GM21528 (cell line): ENCODE data around the gene DDX25.
"Not testable (repeated sequence)": the region's sequence is repeated elsewhere in the genome, so short reads cannot be mapped to it uniquely, and the experiment has no call there.

Experiments used
- ATAC-seq: cut with Tn5 transposase; IDR thresholded peaks from one replicate; pipeline ENCODE4 v1.9.1; 2021; ENCODE audit warnings: mild to moderate bottlenecking, moderate library complexity; ENCODE audit not compliant: unreplicated experiment, low FRiP score

The DDX25 gene

DNA sequence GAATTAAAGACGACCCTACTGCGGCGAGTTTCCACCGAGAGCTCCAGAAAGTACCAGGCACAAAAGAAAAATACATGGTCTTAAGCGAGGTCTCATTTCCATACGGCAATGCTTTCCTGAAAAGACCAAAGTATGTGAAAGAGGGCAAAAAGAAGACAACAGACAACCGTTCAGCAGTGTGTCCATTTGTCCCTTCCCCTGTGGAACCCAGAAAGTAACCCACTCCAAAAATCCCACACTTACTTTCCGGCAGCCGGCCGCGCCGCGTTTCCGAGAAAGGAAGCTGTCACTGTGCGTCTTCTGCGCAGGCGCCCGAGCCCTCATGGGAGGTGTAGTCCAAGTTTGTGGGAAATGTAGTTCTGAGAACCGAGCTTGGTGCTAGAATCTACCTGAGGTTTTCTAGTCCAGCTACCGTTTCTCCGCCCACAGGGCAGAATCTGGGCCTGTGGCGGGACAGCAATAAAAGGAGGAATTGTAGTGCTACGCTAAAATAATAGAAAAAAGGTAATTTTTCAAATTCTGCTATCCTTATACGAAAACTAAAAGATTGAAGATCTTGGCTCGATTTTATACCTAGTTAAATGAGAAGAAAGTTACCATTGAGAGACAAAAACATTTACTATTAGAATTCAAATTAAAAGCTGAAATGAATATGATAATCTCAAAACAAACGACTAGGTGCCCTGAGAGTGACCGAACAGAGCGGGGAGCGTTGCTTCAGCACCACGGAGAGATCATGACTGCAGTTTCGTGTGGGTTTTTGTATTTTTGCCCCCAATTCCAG is 1.2 kb upstream of the DDX25 start, which contains the start of gene PUS3:
TSS of gene PUS3 (minus strand) at position 280 of the 784 bp plus-strand sequence. CDS start 6,922 bp downstream, outside the sequence.
- peak; percentile 98 for ATAC-seq

DNA sequence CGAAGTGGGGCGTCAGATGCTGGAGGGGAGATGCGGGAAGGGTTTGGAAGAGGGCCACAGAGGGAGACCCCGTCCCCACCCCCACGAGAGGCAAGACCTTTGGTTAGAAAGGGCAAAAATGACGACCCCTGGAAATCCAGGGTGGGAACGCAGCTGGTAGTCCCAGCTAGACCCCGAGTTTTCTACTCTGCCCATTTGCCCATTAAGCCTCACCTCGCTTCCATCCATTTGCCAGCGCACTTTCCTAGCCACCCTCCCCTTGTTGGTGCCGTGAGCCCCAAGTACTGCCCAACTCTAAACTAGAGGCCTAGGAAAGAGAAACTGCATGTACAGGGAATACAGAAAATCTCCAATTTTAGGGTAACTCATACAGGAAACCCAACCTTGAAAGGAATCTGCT is 370 bp downstream of the DDX25 start:
- ATAC-seq, result no peak

DNA sequence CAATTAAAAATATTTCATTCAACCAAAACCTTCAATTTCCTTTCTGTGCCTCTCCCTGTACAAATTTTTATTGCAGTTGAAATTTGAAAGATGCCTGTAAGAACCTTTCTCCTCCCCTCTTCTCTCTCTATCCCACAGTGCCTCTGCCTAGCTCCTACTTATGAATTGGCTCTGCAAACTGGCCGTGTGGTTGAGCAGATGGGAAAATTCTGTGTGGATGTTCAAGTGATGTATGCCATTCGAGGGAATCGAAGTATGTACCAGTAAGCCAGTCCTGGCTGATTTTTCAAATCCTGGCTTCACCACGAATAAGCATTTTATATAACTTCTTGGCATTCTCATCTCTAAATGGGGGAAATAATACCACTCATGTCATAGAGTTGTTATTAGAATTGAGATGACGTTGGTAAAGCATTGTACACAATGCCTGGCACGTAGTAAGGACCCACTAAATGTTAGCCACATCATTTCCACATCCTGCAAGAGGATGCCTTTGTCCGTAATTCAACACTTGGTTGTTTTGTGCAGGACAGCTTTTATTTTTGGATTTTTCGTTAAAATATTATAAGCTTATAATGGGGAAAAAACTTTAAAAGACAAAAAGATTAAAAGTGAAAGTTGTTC is 6.0 kb downstream of the DDX25 start:
- ATAC-seq, result no peak

DNA sequence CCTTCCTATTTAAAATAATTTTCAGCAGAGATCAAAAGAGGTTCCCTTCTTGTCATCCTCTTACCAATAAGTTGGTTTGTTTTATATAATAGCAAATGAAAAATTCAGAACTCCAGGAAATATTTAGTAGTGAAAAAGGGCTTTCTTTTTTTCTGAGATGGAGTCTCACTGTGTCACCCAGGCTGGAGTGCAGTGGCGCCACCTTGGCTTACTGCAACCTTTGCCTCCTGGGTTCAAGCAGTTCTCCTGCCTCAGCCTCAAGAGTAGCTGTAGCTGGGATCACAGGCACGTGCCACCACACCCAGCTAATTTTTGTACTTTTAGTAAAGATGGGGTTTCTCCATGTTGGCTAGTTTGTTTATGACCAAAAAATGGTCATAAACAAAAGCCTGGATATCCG is 10.3 kb downstream of the DDX25 start:
- ATAC-seq, result not testable (repeated sequence)

DNA sequence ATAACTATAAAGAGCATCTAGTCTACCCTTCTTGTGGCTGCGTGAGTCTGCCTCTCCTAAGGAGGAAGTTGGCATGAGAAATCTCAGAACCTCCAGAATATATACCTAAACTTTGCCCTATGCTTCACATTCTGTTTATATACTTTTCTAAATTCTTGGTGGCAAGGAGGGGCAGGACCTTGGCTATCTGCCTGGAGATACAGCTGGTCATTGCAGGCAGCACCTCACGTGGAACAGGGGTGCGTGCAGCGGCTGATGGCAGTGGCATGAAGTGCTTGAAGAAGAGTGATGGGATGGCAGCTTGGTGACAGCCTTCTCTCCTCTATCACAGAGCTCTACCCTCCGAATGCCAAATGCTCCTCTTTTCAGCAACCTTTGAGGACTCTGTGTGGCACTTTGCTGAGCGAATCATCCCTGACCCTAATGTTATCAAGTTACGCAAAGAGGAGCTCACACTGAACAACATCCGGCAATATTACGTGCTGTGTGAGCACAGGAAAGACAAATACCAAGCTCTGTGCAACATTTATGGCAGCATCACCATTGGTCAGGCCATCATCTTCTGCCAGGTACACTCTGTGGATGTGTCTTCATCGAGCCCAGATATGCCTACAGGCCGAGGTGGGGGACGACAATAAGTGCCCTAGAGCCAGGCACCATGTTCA is 12.5 kb downstream of the DDX25 start:
- no peak for ATAC-seq

DNA sequence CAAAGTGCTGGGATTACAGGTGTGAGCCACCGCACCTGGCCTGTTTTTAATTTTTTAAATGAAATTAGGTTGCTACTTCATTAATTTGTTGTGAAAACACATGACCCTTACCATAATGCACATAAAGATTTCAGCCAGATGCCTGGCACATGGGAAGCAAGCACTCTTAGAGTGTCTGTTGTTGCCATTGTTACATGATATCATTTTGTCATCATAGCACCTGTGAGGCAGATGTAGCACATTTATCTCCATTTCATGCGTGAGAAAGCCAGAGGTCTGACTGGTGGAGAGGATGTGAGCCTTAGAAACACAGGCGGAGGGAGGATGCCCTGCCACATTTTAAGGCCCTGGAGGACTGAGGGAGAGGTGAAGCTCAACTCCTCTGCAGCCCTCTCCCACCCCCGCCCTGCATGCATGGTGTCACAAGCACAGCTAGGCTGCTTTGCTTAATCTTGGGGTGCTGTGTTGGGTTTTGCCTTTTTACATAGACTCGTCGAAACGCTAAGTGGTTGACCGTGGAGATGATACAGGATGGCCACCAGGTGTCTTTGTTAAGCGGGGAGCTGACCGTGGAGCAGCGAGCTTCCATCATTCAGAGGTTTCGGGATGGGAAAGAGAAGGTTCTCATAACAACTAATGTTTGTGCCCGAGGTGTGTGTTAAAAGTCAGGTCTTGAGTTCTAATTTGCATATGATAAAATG is 14.0 kb downstream of the DDX25 start:
- no peak for ATAC-seq

DNA sequence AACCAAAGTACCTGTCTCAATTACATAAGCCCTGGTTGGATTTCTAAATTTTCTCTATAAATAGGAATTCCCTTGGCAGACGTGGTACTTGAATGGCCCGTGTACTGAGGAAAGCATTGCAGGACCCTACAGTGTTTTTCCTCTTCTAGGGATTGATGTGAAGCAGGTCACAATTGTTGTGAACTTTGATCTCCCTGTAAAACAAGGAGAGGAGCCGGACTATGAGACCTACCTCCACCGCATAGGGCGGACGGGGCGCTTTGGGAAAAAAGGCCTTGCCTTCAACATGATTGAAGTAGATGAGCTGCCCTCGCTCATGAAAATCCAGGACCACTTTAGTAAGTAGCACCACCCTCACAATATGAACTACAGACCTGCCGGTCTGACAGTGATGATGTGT is 16.7 kb downstream of the DDX25 start:
- no peak for ATAC-seq

DNA sequence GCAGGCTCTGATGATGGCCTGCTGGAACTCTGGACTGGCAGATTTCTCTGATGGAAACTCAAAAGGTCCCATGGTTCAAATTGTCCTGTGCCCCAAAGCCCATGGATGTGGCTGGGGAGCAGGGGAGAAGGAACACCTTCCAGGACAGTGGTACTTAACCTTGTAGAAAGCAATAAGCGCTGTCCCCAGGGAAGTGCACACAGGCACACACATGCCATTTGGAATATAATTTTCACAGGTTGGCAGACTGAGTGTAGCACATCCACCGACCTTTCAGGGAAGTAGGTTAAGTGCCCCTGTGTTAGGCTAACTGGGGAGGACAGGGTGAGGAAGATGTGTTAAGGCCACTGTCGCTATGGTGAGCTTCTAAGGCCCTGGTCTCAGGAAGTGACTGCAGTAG is 17.8 kb downstream of the DDX25 start:
- no peak for ATAC-seq

DNA sequence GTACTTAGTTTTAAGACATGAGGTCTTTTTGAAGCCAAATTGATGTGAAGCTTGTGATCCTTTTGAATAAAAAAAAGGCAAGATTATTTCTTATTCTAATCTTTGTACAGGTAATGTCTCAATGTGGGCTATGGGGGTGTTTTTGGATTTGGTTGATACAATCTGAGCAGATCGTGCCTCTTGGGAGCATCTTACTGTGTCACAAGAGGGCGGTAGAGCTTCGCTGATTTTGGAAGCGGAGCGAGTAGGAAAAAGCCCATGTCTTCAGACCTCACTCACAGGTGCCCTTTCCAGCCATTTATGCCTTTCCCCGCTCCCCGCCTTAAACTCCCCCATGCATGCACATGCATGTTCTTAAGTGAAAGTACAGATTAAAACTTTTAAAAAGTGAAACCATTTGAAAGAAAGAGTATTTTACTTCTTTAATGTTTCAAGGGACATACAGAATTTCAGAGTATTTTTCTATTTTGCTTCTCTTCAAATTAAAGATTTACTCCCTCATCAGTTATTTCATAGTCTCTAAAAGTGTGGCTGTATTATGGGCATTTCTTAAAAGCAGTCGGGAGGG is 18.8 kb downstream of the DDX25 start:
- peak; percentile 60 for ATAC-seq

DNA sequence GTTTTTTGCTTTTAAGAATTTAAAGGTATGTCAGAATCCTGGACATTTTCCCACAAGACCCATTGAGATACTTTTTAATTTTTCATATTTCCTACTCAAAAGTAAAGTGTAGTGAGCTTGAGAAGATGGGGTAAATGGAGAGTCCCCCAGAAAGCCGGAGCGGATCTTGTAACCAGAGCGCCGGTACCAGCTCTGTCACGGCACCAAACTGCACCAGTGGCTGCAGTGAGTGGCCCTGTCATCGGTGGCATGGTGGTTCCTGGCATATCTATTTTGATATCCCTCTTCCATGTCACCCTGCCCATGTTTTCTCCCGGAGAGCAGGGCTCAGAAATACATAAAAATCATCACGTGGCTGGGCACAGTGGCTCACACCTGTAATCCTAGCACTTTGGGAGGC is 19.3 kb downstream of the DDX25 start:
- ATAC-seq, result no peak

DNA sequence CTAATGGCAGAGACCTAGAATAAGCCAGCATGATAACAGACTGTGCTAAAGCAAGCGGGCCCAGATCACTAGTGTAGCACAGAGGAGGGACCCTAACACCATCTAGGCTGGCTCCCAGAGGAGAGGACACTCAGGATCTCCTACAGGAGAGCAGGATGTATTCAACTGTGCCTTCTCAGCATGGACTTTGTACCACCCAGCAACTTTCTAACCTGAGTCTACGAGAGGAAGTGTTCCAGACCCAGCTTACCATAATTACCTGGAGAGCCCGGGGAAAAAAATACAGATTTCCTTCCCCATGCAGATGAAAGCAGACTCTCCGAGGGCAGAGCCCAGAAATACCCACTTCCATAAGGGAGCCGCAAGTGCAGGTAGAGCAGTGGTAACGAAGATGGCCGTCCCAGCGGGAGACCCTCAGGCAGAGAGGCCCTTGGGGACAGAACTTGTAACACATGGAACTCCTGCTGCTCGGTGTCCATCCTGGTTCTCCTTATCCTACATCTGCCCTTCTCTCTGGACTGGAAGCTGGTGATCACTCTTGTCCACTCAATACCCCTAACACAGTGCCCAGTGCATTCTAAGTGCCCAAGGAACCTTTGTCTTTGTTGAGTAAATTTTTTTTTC is 20.2 kb downstream of the DDX25 start:
- no peak for ATAC-seq

DNA sequence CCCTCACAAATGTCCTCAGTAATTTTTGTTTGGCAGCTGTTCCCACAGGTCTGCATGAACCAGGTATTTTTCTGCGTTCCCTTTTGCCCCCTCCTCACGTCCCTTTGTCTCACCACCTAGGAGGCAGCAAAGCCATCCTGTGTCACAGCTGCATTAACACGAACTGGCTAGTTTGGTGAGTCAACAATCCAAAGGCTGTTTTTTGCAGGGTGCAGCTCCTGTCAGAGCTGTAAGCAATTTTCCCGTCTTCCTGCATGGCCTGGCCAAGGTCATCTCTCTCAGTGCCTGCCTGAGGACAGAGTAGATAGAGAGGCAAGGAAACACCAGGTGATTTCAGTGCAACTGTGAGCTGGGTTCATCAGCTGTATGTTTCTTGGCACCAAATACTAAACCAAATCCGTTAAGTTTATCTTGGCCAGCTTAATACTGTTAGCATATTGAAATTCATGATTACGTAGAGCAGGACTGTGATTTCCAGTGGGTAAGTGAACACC is 21.0 kb downstream of the DDX25 start:
- ATAC-seq, result no peak

DNA sequence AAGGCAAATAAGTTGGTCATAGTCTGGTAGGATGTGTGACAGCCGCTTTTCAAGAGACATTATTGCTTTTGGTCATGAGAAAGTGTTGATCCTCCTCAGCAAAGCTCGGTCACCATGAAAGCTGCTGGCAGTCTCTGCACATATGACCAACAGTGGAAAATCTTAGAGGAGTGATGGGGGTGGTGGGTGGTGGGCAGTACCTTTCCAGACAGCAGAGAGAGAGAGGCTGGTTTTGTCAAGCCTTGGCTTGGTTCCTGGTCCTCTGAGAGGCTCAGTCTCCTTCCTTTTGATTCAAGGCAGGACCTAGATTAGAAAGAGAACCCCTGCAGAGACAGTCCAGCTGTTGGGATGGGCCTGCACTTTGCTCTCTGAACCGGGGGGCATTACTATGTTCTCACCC is 21.5 kb downstream of the DDX25 start:
- no peak for ATAC-seq

DNA sequence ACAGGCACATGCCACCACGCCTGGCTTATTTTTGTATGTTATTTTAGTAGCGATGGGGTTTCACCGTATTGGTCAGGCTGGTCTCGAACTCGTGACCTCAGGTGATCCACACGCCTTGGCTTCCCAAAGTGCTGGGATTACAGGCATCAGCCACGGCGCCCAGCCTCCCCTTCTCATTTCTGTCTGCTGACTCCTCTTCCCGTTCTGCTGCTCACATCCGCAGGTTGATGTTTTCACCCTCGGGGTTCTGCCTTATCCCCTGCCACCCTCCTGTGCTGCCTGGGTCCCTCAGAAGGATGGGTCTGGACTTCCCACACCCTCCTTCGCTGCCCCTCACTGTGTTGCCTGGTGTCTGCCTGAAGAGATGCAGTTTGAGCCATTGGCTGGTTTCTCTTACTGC is 22.4 kb downstream of the DDX25 start:
- ATAC-seq, result no peak

DNA sequence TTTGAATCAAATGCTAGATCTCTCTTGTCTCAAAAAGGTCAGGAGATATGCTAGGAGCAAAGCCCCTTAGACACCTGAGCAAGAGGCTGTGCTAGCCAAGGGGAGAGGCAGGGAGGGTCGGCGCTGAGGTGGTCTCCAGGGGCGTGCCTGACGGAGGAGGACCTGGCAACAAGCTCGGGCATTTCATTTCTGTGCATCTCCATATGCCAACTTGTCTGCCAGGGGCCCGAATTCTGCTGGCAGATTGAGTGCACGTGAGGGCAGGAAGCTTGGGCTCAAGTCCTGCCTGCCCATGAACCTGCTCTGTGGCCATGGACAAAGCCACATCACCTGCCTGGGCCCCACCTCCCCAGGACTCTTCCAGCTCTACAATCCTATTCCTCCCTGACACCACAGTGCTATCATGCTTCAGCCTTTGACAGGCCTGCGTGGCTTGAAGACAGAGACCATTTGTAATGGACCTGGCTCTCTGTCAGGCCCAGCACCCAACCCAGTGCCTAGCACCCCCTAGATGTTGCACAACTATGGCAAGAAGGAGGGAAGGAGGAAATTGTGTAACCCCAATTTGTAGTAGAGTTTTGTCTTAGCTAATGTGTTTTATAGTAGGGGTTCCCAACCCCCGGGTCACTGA is 25.3 kb downstream of the DDX25 start:
- ATAC-seq, result no peak

DNA sequence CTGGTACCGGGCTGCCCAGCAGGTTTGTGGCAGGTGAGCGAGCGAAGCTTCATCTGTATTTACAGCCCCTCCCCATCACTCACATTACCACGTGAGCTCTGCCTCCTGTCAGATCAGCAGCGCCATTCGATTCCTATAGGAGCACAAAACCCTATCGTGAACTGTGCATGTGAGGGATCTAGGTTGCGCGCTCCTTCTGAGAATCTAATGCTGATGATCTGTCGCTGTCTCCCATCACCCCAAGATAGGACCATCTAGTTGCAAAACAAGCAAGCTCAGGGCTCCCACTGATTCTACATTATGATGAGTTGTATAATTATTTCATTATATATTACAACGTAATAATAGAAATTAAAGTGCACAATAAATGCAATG is 25.8 kb downstream of the DDX25 start:
- no peak for ATAC-seq

DNA sequence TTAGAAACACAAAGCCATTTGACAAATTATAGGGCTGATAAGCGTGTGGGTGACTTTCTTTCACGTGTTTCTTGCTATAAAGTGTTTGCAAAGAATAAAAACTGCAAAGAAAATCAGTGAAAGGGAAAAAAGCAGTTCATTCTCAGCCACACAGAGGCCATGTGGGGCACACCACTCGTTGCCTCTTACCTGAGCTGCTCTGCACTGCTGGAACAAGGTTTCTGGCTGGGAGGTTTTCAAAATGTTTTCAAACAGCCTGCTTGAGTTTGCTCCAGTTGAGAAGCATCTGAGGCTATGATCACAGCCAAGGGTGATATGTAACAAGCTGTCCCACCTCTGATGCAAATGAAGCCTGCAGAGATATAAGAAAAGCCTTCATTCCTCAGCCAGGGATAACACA is 26.8 kb downstream of the DDX25 start:
- no peak for ATAC-seq

DNA sequence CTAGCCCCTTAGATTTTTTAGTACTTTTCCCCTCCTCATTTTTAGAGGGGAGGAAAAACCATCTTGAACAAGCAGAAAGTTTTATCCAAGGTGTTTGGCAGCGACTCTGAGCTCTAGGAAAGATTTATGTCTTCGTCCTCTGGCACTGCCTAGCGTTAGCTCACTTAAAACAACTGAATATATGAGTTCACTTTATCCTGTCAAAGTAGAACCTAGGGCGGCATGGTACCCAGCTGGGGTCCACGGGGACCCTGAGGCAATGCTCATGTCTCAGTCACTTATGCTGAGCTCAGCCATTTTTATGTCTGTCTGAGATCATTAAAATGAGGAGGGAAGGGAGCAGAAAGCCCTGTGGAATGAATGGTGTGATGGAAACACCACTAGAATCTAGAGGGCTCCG is 27.4 kb downstream of the DDX25 start:
- no peak for ATAC-seq

DNA sequence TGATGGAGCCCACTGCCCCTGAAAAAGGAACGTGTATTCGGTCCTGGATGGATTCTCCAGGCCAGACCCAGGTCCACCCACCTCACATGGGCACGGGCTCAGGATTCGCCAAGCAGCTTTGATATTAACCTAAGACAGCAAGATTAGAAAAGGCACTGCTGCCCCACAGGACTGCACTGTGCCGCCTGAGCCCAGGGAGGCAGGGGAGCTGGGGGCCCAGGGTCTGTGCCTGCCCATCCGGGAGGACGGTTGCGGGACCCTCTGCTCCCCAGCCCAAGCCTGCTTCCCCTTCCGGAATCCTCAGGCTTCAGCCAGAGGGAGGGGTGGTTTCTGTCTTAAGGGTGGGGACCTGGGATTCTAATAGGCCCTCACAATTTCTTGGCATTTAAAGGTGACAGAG is 28.0 kb downstream of the DDX25 start:
- ATAC-seq, result no peak
